ENCODE data around the gene TMEM250. TPM values are rescaled to one million over a fixed set of nuclear protein-coding genes. Genes with fewer than 3 reads are reported as not detected.
A peak's percentile ranks its signal among the peaks of the same experiment; 100 is the strongest.

The TMEM250 gene
- total RNA-seq, 1 donor from 2014 or later: 30.7 TPM

- Histone ChIP-seq H3K4me1 (peaks cover 66% of the 10 kb centered on the region), H3K9me3 (no peaks in the 10 kb centered on the region), H3K27me3 (no peaks in the 10 kb centered on the region), H3K4me3 (no peak overlapping the region), H3K36me3 (no peaks in the 10 kb centered on the region), H3K27ac (peak overlapping the region; percentile 70)
- TF ChIP-seq CTCF (IDR thresholded peaks at IDR 0.05): no peak
- ATAC-seq (no peak), DNase-seq (no peak)
- intact Hi-C loops (cut with DNase I): no loop called here
Observed at GRCh38 chr9:136091582-136092352, 26.9 kb downstream of the TMEM250 start.

- TF ChIP-seq CTCF (IDR thresholded peaks at IDR 0.05): no peak
- H3K9me3 ChIP-seq: no peaks in the 10 kb centered on the region
- no peaks in the 10 kb centered on the region for H3K36me3 ChIP-seq
- H3K27ac ChIP-seq: peak overlapping the region; percentile 70
- no peaks in the 10 kb centered on the region for H3K27me3 ChIP-seq
- H3K4me1 ChIP-seq: peaks cover 66% of the 10 kb centered on the region
- no peak for ATAC-seq
- DNase-seq: peak; percentile 54
- H3K4me3 ChIP-seq: no peak overlapping the region
- intact Hi-C loops (cut with DNase I): no loop called here
Observed at GRCh38 chr9:136090768-136091581, 27.7 kb downstream of the TMEM250 start.

GRCh38 chr9:136090056-136090735 lies 28.5 kb downstream of the TMEM250 start:
- Histone ChIP-seq H3K4me1 (peaks cover 68% of the 10 kb centered on the region), H3K4me3 (no peak overlapping the region)

GRCh38 chr9:136089697-136090045 lies 29.0 kb downstream of the TMEM250 start:
- peaks cover 69% of the 10 kb centered on the region for H3K4me1 ChIP-seq
- H3K36me3 ChIP-seq: no peaks in the 10 kb centered on the region
- no peak overlapping the region for H3K27ac ChIP-seq
- TF ChIP-seq CTCF (IDR thresholded peaks at IDR 0.05): peak; percentile 40
- DNase-seq: no peak
- intact Hi-C loops (cut with DNase I): no loop called here
- H3K27me3 ChIP-seq: no peaks in the 10 kb centered on the region
- no peak for ATAC-seq
- no peaks in the 10 kb centered on the region for H3K9me3 ChIP-seq
- H3K4me3 ChIP-seq: no peak overlapping the region

More at GRCh38 chr9:136090056-136090735, 28.5 kb downstream of the TMEM250 start:
- DNase-seq (no peak), ATAC-seq (no peak)
- intact Hi-C loops (cut with DNase I): no loop called here
- H3K36me3 ChIP-seq: no peaks in the 10 kb centered on the region
- TF ChIP-seq CTCF (IDR thresholded peaks at IDR 0.05): no peak
- peak overlapping the region; percentile 19 for H3K27ac ChIP-seq
- H3K9me3 ChIP-seq: no peaks in the 10 kb centered on the region
- no peaks in the 10 kb centered on the region for H3K27me3 ChIP-seq

- peaks cover 71% of the 10 kb centered on the region for H3K4me1 ChIP-seq
- peak; percentile 76 for DNase-seq
Observed at GRCh38 chr9:136088939-136089696, 29.6 kb downstream of the TMEM250 start.

More at GRCh38 chr9:136088939-136089696, 29.6 kb downstream of the TMEM250 start:
- intact Hi-C loops (cut with DNase I): no loop called here
- no peak for TF ChIP-seq CTCF (IDR thresholded peaks at IDR 0.05)
- Histone ChIP-seq H3K4me3 (no peak overlapping the region), H3K9me3 (no peaks in the 10 kb centered on the region), H3K36me3 (no peaks in the 10 kb centered on the region), H3K27me3 (no peaks in the 10 kb centered on the region), H3K27ac (no peak overlapping the region)
- ATAC-seq: no peak
